ENCODE results near the gene GUCY2C. TPM values are rescaled to one million over a fixed set of nuclear protein-coding genes. Genes with fewer than 3 reads are reported as not detected.

GUCY2C gene
- polyA plus RNA-seq, 3 donors: 0.04 to 0.14 (median 0.10) TPM

- Histone ChIP-seq H3K4me3 (replicated peaks in 1 of 3; ENCODE audit: low read depth in 2 of 3, low read length in 3 of 3) (no peak overlapping the region), H3K9ac (ENCODE audit: insufficient read depth, low read length, poor library complexity, severe bottlenecking) (no peak overlapping the region), H3K4me1 (ENCODE audit: control insufficient read depth in 1 of 2, insufficient read depth in 2 of 2, low read length in 2 of 2) (no peaks in the 10 kb centered on the region), H3K4me2 (replicated peaks; ENCODE audit: extremely low read depth, low read length, poor library complexity, severe bottlenecking) (no peak overlapping the region), H3K27ac (ENCODE audit: low read depth in 1 of 2, low read length in 2 of 2) (no peak overlapping the region), H4K20me1 (ENCODE audit: insufficient read depth, low read length) (no peaks in the 10 kb centered on the region), H2AFZ (ENCODE audit: insufficient read depth, low read depth, low read length, poor library complexity, severe bottlenecking) (no peak overlapping the region), H3K36me3 (replicated peaks in 1 of 2; ENCODE audit: control insufficient read depth in 1 of 2, insufficient read depth in 2 of 2, low read length in 2 of 2) (no peaks in the 10 kb centered on the region), H3K27me3 (ENCODE audit: control insufficient read depth in 2 of 2, insufficient read depth in 2 of 2, low read length in 2 of 2) (no peaks in the 10 kb centered on the region), H3K79me2 (ENCODE audit: insufficient read depth, low read length) (no peaks in the 10 kb centered on the region), H3K9me3 (replicated peaks in 1 of 2; ENCODE audit: control insufficient read depth in 1 of 2, insufficient read depth in 1 of 2, low read length in 2 of 2) (no peaks in the 10 kb centered on the region)
- H3K9me3 Mint-ChIP-seq: peaks cover 0 to 3% (median 0%) of the 10 kb centered on the region in 7 donors
- no peak overlapping the region for H3K4me3 Mint-ChIP-seq
- H3K27me3 Mint-ChIP-seq (ENCODE audit: low read depth in 3 of 3): peaks cover 2 to 11% (median 5%) of the 10 kb centered on the region in 3 donors
- H3K36me3 Mint-ChIP-seq: no peaks in the 10 kb centered on the region
- no peak for DNase-seq
- no peak for TF ChIP-seq CTCF (IDR thresholded peaks at IDR 0.05)
- 100% methylated on average over 1 of the region's 6 CpGs for WGBS (ENCODE audit: insufficient coverage)
- H3K4me1 Mint-ChIP-seq: no peaks in the 10 kb centered on the region
- no peak overlapping the region for H3K27ac Mint-ChIP-seq
- intact Hi-C loops (cut with micrococcal nuclease): no loop called here
Measured at GRCh38 chr12:14701809-14702568, 5.6 kb upstream of the GUCY2C start.

- no peaks in the 10 kb centered on the region for H4K20me1 ChIP-seq (ENCODE audit: insufficient read depth, low read length)
- no peaks in the 10 kb centered on the region for H3K36me3 ChIP-seq (replicated peaks in 1 of 2; ENCODE audit: control insufficient read depth in 1 of 2, insufficient read depth in 2 of 2, low read length in 2 of 2)
- Mint-ChIP-seq H3K36me3 (no peaks in the 10 kb centered on the region), H3K9me3 (peaks cover 0 to 3% (median 0%) of the 10 kb centered on the region in 7 donors), H3K4me3 (no peak overlapping the region), H3K4me1 (no peaks in the 10 kb centered on the region), H3K27ac (no peak overlapping the region), H3K27me3 (ENCODE audit: low read depth in 3 of 3) (peaks cover 2 to 9% (median 4%) of the 10 kb centered on the region in 3 donors)
- H3K79me2 ChIP-seq (ENCODE audit: insufficient read depth, low read length): no peaks in the 10 kb centered on the region
- H3K4me3 ChIP-seq (replicated peaks in 1 of 3; ENCODE audit: low read depth in 2 of 3, low read length in 3 of 3): no peak overlapping the region
- no peak overlapping the region for H2AFZ ChIP-seq (ENCODE audit: insufficient read depth, low read depth, low read length, poor library complexity, severe bottlenecking)
- H3K27me3 ChIP-seq (ENCODE audit: control insufficient read depth in 2 of 2, insufficient read depth in 2 of 2, low read length in 2 of 2): no peaks in the 10 kb centered on the region
- H3K9me3 ChIP-seq (replicated peaks in 1 of 2; ENCODE audit: control insufficient read depth in 1 of 2, insufficient read depth in 1 of 2, low read length in 2 of 2): no peaks in the 10 kb centered on the region
- TF ChIP-seq CTCF (IDR thresholded peaks at IDR 0.05): no peak
- no peak overlapping the region for H3K4me2 ChIP-seq (replicated peaks; ENCODE audit: extremely low read depth, low read length, poor library complexity, severe bottlenecking)
- intact Hi-C loops (cut with micrococcal nuclease): no loop called here
- H3K27ac ChIP-seq (ENCODE audit: low read depth in 1 of 2, low read length in 2 of 2): no peak overlapping the region
- no peak for DNase-seq
- H3K9ac ChIP-seq (ENCODE audit: insufficient read depth, low read length, poor library complexity, severe bottlenecking): no peak overlapping the region
- WGBS (ENCODE audit: insufficient coverage): 83% methylated on average over 3 of the region's 4 CpGs
- no peaks in the 10 kb centered on the region for H3K4me1 ChIP-seq (ENCODE audit: control insufficient read depth in 1 of 2, insufficient read depth in 2 of 2, low read length in 2 of 2)
Measured at GRCh38 chr12:14700935-14701334, 4.5 kb upstream of the GUCY2C start.
